ENCODE data around the gene PLP2. TPM values are rescaled to one million over a fixed set of nuclear protein-coding genes. Genes with fewer than 3 reads are reported as not detected.

PLP2 gene
- total and polyA plus RNA-seq, 2 donors = 18.2 to 299 TPM

DNA sequence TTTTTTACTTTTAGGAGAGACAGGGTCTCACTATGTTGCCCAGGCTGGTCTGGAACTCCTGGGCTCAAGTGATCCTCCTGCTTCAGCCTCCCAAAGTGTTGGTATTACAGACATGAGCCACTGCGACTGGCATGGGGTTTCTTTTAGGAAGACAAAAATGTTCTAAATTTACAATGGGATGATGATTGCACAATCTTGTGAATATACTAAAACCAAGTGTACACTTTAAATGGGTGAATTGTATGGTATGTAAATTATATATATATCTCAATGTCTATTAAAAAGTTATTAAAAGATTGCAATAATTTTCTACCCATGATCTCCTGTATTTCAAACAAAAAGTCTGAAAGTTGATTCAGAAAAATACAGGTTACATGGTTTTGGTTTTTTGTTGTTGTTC is 18.2 kb upstream of the PLP2 start:
- DNase-seq (ENCODE audit: extremely low spot score) = no peak
- 95% methylated on average over 1 of the region's 1 CpG for WGBS
- H3K4me1 ChIP-seq (ENCODE audit: insufficient read depth) = no peaks in the 10 kb centered on the region
- H3K4me3 ChIP-seq (ENCODE audit: low read depth, low read length) = no peak overlapping the region
- H3K27ac ChIP-seq (ENCODE audit: low read depth) = no peak overlapping the region
- H3K36me3 ChIP-seq (ENCODE audit: insufficient read depth) = no peaks in the 10 kb centered on the region

DNA sequence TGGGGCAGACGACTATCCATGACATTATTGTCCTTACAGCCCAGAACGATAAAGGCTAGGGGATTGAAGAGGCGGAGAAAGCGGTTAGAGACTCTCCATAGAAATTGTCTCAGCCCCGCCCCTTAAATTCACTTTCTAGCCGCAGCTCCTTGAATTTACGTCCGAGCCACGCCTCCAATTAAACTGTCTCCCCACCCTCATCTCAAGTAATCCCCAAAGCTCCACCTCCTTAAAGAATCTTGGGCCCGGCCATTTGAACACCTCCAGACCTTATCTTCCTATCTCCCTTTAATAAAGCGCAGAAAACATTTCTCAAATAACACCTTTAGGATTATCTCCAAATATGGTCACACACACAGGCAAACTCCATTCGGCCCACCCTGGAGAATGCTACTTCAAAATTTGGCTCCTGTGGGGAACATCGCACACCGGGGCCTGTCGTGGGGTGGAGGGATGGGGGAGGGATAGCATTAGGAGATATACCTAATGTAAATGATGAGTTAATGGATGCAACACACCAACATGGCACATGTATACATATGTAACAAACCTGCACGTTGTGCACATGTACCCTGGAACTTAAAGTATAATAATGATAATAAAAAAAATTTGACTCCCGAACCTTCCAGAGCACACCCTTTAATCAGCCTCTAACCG is 16.3 kb upstream of the PLP2 start:
- DNase-seq (ENCODE audit: extremely low spot score) = no peak
- WGBS = under 1% methylated on average over 18 of the region's 18 CpGs
- peak overlapping the region; percentile 98 for H3K27ac ChIP-seq (ENCODE audit: low read depth)

DNA sequence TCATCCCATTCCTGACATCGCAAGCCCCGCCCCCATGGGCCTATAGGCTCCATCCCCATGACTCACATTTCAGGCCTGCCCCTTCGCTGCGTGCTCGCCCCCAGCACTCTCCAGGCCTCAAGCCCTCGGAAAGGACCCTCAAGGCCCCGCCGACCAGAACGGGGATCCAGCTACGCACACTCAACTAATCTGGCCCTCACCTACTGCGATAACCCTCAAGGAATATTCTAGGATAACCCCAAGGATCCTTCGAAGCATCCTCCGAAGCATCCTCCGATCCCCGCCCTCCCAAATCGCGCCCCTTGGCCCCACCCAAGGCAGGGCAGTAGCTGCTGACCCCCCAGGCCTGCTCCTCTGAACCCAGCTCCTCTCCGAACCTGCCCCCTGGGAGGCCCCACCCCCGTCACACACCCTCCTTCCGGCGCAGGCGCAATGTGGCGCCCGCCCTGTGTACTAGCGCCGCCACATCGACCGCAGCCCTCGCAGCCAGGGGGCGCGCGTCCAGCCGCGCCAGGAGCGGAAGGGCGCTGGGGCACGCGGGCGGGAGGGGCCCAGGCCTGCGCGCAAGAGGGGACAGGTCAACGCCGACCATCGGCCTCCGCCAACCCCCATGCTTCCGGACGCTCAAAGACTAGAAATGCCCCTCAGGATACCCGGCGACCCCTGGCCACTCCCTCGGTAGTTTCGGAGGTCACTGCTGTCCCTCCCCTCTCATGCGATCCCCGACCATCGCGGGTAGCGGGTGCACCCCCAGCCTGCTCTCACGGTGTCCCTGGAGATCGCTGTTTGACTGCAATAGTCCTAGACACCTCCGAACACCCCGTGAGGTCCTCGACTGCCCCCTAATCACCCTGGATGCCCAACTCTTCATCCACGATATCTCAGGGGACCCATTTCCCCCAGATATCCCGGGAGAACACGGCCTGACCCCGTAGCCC is 15.5 kb upstream of the PLP2 start:
- Histone ChIP-seq H3K4me1 (ENCODE audit: insufficient read depth) (no peaks in the 10 kb centered on the region), H3K27ac (ENCODE audit: low read depth) (peak overlapping the region; percentile 98), H3K36me3 (ENCODE audit: insufficient read depth) (no peaks in the 10 kb centered on the region), H3K4me3 (ENCODE audit: low read depth, low read length) (peak overlapping the region; percentile 54)
- WGBS = 1% methylated on average over 62 of the region's 65 CpGs
- peak; percentile 85 for DNase-seq (ENCODE audit: extremely low spot score)

More for the DNA sequence above, 16.3 kb upstream of the PLP2 start:
- Histone ChIP-seq H3K4me1 (ENCODE audit: insufficient read depth) (no peaks in the 10 kb centered on the region), H3K36me3 (ENCODE audit: insufficient read depth) (no peaks in the 10 kb centered on the region), H3K4me3 (ENCODE audit: low read depth, low read length) (peak overlapping the region; percentile 54)

DNA sequence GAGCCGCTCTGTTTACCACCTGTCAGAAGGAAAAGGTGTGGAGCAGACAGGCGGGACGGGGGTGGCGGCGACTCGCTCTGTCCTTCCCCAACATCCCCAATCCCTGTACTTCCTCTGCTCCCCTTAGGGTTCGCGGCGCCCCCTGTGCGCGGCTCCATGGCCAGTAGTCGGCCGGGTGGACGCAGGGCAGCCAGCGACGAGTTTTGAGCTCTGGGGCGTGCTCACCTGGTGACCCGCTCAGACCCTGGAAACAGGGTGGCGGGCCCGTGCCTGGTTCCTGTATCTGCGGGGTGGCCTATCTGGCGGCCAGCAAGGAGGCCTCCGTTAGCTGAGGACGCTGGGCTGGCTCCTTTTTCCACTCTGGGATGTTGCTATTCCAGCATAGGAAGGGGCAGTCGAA is 14.5 kb upstream of the PLP2 start:
- DNase-seq (ENCODE audit: extremely low spot score) = no peak
- Histone ChIP-seq H3K36me3 (ENCODE audit: insufficient read depth) (no peaks in the 10 kb centered on the region), H3K27ac (ENCODE audit: low read depth) (no peak overlapping the region), H3K4me3 (ENCODE audit: low read depth, low read length) (no peak overlapping the region), H3K4me1 (ENCODE audit: insufficient read depth) (no peaks in the 10 kb centered on the region)
- 75% methylated on average over 24 of the region's 25 CpGs for WGBS

DNA sequence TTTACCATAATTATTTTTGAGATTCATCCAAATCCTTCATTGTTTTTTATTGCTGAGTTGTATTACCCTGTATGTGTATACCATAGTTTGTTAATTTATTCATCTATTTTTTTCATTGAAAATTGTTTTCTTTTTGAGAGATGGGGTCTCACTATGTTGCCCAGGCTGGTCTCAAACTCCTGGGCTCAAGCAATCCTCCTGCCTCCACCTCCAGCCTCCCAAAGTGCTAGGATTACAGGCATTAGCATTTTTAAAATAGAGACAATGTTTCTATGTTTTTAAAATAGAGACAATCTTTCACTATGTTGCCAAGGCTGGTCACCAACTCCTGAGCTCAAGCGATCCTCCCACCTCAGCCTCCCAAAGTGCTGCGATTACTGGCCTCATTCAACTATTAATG is 10.8 kb upstream of the PLP2 start:
- DNase-seq (ENCODE audit: extremely low spot score) = no peak
- WGBS = 94% methylated on average over 2 of the region's 2 CpGs
- Histone ChIP-seq H3K4me1 (ENCODE audit: insufficient read depth) (no peaks in the 10 kb centered on the region), H3K27ac (ENCODE audit: low read depth) (no peak overlapping the region), H3K4me3 (ENCODE audit: low read depth, low read length) (no peak overlapping the region), H3K36me3 (ENCODE audit: insufficient read depth) (no peaks in the 10 kb centered on the region)

DNA sequence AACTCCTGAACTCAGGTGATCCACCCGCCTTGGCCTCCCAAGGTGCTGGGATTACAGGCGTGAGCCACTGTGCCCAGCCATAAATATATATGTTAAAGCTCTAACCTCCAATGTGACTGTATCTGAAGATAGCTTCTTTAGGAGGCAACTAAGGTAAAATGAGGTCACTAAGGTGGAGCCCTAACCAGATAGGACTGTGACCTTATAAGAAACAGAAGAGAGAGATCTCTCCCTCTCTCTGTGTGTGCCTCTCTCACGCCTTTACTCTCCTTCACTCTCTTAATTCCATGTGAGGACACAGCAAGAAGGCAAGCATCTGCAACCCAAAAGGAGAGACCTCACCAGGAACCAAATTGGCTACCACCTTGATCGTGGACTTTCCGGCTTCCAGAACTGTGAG is 10.1 kb upstream of the PLP2 start:
- 93% methylated on average over 5 of the region's 5 CpGs for WGBS
- Histone ChIP-seq H3K27ac (ENCODE audit: low read depth) (no peak overlapping the region), H3K4me1 (ENCODE audit: insufficient read depth) (no peaks in the 10 kb centered on the region), H3K36me3 (ENCODE audit: insufficient read depth) (no peaks in the 10 kb centered on the region), H3K4me3 (ENCODE audit: low read depth, low read length) (no peak overlapping the region)
- DNase-seq (ENCODE audit: extremely low spot score) = no peak

DNA sequence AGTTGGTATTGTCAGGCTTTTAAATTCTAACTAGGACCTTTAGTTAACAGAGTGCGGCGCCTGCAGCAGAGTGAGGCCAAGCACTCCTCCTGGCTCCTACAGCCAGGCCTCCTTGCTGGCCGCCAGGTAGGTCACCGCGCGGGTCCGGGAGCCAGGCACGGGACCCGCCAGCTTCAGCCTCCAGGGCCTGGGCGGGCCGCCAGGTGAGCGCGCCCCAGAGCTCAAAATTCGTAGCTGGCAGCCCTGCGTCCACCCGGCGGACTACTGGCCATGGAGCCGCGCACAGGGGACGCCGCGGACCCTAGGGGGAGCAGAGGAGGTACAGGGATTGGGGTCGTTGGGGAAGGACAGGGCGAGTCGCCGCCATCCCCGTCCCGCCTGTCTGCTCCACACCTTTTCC is 9.1 kb upstream of the PLP2 start, which contains the start of gene MAGIX:
Gene MAGIX, plus strand, starts transcription at position 139 of the 400 bp plus-strand sequence. Its CDS starts 132 bp downstream, at position 271.
- Histone ChIP-seq H3K4me3 (ENCODE audit: low read depth, low read length) (peak within 1 kb of the TSS; percentile 14), H3K27ac (ENCODE audit: low read depth) (peak within 1 kb of the TSS; percentile 92), H3K36me3 (ENCODE audit: insufficient read depth) (no peaks in the 10 kb centered on the region), H3K4me1 (ENCODE audit: insufficient read depth) (peaks cover 2% of the 10 kb centered on the region)
- no peak for DNase-seq (ENCODE audit: extremely low spot score)
- WGBS = 44% methylated on average over 28 of the region's 28 CpGs

DNA sequence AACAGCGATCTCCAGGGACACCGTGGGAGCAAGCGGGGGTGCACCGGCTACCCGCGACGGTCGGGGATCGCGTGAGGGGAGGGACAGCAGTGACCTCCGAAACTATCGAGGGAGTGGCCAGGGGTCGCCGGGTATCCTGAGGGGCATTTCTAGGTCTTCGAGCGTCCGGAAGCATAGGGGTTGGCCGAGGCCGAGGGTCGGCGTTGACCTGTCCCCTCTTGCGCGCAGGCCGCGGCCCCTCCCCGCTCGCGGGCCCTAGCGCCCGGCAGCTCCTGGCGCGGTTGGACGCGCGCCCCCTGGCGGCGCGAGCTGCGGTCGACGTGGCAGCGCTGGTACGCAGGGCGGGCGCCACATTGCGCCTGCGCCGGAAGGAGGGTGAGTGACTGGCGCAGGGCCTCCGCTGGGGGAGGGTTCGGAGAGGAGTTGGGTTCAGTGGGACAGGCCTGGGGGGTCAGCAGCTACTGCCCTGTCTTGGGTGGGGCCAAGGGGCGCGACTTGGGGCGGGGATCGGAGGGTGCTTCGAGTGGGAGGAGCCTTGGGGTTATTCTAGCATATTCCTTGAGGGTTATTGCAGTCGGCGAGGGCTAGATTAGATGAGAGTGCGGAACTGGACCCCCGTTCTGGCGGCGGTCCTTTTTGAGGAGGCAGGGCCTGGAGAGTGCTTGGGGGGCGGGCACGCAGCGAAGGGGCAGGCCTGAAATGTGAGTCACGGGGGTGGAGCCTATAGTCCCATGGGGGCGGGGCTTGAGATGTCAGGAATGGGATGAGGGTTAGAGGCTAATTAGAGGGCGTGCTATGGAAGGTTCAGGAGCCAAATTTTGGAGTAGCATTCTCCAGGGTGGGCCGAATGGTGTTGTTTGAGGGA is 7.9 kb upstream of the PLP2 start:
- WGBS = under 1% methylated on average over 69 of the region's 69 CpGs
- Histone ChIP-seq H3K27ac (ENCODE audit: low read depth) (peak overlapping the region; percentile 92), H3K4me1 (ENCODE audit: insufficient read depth) (peaks cover 2% of the 10 kb centered on the region), H3K36me3 (ENCODE audit: insufficient read depth) (no peaks in the 10 kb centered on the region), H3K4me3 (ENCODE audit: low read depth, low read length) (peak overlapping the region; percentile 14)
- DNase-seq (ENCODE audit: extremely low spot score) = no peak

DNA sequence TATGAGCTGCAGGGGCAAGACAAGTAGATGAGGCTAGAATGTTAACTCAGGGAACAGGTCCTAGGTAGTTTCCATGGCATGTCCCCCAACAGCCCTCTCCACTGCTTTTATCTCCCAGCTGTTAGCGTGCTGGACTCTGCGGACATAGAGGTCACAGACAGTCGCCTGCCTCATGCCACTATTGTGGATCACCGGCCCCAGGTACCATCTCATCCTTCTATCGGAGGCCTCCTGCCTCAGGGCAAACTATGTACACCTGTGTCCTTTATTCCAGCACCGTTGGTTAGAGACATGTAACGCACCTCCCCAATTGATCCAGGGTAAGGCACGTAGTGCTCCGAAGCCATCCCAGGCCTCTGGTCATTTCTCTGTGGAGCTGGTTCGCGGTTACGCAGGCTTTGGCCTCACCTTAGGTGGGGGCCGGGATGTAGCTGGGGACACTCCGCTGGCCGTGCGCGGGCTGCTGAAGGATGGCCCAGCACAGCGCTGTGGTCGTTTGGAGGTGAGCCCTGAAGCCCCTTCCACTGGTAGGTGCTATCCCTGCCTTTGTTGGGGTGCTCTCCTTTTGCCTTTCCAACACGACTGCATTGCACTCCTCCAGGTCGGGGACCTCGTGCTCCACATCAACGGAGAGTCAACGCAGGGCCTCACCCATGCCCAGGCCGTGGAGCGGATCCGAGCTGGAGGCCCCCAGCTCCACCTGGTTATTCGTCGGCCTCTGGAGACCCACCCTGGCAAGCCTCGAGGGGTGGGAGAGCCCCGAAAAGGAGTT is 6.9 kb upstream of the PLP2 start:
- Histone ChIP-seq H3K4me3 (ENCODE audit: low read depth, low read length) (no peak overlapping the region), H3K27ac (ENCODE audit: low read depth) (no peak overlapping the region), H3K36me3 (ENCODE audit: insufficient read depth) (no peaks in the 10 kb centered on the region), H3K4me1 (ENCODE audit: insufficient read depth) (peaks cover 2% of the 10 kb centered on the region)
- 90% methylated on average over 31 of the region's 31 CpGs for WGBS
- no peak for DNase-seq (ENCODE audit: extremely low spot score)

DNA sequence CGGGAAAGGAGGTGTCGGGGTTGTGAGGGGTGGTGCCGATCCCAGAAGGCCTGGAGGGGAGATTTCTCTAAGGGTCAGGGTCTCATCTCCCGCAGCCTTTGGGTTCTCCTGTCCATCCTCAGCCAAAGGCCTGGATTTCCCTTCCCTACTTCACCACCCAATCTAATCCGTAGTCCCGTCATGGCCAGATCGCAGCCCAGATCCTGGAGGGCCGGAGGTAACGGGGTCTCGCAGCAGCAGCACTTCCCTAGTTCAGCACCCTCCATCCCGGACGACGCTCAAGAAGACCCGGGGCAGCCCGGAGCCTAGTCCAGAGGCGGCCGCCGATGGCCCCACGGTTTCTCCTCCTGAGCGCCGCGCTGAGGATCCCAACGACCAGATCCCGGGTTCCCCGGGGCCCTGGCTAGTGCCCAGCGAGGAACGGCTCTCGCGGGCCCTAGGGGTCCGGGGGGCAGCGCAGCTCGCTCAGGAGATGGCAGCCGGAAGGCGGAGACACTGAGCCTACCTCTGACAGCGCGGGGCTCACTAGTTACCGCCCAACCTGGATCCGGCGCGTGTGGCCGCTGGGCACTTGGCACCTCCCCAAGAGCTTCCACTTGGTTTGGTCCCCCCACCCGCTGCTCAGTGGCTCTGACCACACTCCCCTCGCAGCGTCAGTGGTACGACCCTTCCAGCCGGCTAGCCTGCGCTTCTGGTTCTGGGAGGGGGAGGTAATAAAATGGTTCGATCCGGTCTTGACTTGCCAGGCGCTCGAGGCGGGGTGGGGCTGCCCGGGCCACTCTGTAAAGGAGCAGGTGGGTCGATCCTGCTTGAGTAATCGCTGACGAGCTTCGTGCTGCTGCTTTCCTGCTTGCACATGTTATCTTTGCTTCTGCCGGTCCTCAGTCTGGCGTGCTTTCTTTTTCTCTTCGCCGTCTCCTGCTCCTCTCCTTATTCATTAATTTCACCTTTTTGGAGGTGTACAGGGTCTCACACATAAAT is 5.5 kb upstream of the PLP2 start:
- peaks cover 2% of the 10 kb centered on the region for H3K4me1 ChIP-seq (ENCODE audit: insufficient read depth)
- H3K36me3 ChIP-seq (ENCODE audit: insufficient read depth) = no peaks in the 10 kb centered on the region
- peak; percentile 70 for DNase-seq (ENCODE audit: extremely low spot score)
- WGBS = 11% methylated on average over 61 of the region's 61 CpGs
- H3K4me3 ChIP-seq (ENCODE audit: low read depth, low read length) = peak overlapping the region; percentile 32
- peak overlapping the region; percentile 96 for H3K27ac ChIP-seq (ENCODE audit: low read depth)

DNA sequence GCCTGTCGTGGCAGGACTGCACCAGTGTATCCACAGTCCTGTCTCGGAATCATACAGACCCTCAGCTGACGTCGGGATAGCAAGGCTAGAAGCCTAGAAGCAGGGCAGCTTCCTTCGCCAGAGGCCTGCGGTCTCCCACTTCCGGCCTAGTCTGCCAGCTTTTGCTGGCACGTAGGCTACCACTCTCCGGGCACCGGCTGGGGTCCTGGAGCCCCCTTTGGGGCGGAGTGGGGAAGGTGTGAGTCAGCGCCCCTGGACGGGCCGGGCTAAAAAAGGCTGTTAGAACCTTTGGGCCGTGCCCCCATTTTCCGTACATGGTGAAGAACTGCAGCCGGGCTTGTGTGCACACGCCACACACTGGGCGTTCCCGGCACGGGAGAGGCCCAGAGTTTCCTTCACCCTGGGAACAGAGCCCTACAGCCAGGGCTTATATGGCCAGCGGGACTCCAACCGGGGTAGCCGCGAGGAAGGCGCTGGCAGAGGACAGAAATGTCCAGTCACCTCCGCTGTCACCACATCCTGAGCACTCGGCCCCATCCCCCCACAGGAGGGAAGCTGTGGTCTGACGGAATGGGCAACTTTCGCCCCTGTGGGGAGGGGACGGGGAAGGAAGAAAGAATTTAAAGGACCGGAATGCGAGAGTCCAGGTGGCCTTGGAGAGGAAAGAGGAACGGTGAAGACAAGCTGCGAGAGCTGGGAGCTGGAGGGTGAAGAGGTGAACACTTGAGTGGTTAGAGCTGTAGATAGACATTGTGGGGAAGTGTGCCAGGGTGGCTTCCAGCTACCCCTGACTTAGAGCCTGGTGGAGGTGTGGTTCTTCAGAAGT is 4.6 kb upstream of the PLP2 start:
- no peak for DNase-seq (ENCODE audit: extremely low spot score)
- peak overlapping the region; percentile 32 for H3K4me3 ChIP-seq (ENCODE audit: low read depth, low read length)
- peaks cover 2% of the 10 kb centered on the region for H3K4me1 ChIP-seq (ENCODE audit: insufficient read depth)
- 2% methylated on average over 35 of the region's 35 CpGs for WGBS
- H3K27ac ChIP-seq (ENCODE audit: low read depth) = peak overlapping the region; percentile 96
- H3K36me3 ChIP-seq (ENCODE audit: insufficient read depth) = no peaks in the 10 kb centered on the region

Data from urinary bladder (tissue), 4 donors.